HT-29 (cell line): ENCODE data around the gene RNF17. TPM values are rescaled to one million over a fixed set of nuclear protein-coding genes. Genes with fewer than 3 reads are reported as not detected.

Source experiments
- DNase-seq: peaks from one replicate; pipeline ENCODE4 v3.0.0-alpha.2; 2015; ENCODE audit warnings: low spot score
- total RNA-seq: library from RNA; depleted of rRNA; stranded (reverse); fragments of >200 nt; shearing (Covaris generic); gene quantifications from 2 replicates; pipeline ENCODE4 v1.2.3, GENCODE V29; 2014; rRNA removed

Gene RNF17
- total RNA-seq, 1 experiment from 2014 or later, result not detected

GRCh38 chr13:24897293-24897692, 133.3 kb downstream of the RNF17 start:
- no peak for DNase-seq

GRCh38 chr13:24899601-24900000, 135.6 kb downstream of the RNF17 start:
- no peak for DNase-seq

- no peak for DNase-seq
Observed at GRCh38 chr13:24900507-24900906, 136.5 kb downstream of the RNF17 start.

- DNase-seq, result no peak
Observed at GRCh38 chr13:24905242-24905641, 141.3 kb downstream of the RNF17 start.

- DNase-seq, result no peak
Observed at GRCh38 chr13:24906268-24906667, 142.3 kb downstream of the RNF17 start.

GRCh38 chr13:24910502-24911132, 146.6 kb downstream of the RNF17 start:
- no peak for DNase-seq

- peak; percentile 65 for DNase-seq
Observed at GRCh38 chr13:24911133-24911908, 147.4 kb downstream of the RNF17 start.

- no peak for DNase-seq
Observed at GRCh38 chr13:24916464-24916863, 152.5 kb downstream of the RNF17 start.

- DNase-seq, result no peak
Observed at GRCh38 chr13:24921003-24921402, 157.0 kb downstream of the RNF17 start.

GRCh38 chr13:24921881-24922280, 157.9 kb downstream of the RNF17 start:
- no peak for DNase-seq

- DNase-seq, result peak; percentile 78
Observed at GRCh38 chr13:24922387-24922744, 158.4 kb downstream of the RNF17 start.

- DNase-seq, result peak; percentile 100
Observed at GRCh38 chr13:24922745-24923591, 159.0 kb downstream of the RNF17 start.

GRCh38 chr13:24925318-24926231, 161.6 kb downstream of the RNF17 start:
- peak; percentile 28 for DNase-seq

GRCh38 chr13:24927810-24928404, 163.9 kb downstream of the RNF17 start:
- no peak for DNase-seq

- DNase-seq, result no peak
Observed at GRCh38 chr13:24929196-24929595, 165.2 kb downstream of the RNF17 start.

Other genes with a start within 250 kb of the RNF17 start
- gene ATP12A, start 83.8 kb upstream of the RNF17 start, total RNA-seq, result not detected in 2 replicates